HG02763 (cell line): ENCODE measurements around the gene HOXA9.

Experiments
- ATAC-seq: cut with Tn5 transposase; IDR thresholded peaks from one replicate; pipeline ENCODE4 v1.9.1; 2021; ENCODE audit warnings: mild to moderate bottlenecking, moderate library complexity; ENCODE audit not compliant: unreplicated experiment

The HOXA9 gene

DNA sequence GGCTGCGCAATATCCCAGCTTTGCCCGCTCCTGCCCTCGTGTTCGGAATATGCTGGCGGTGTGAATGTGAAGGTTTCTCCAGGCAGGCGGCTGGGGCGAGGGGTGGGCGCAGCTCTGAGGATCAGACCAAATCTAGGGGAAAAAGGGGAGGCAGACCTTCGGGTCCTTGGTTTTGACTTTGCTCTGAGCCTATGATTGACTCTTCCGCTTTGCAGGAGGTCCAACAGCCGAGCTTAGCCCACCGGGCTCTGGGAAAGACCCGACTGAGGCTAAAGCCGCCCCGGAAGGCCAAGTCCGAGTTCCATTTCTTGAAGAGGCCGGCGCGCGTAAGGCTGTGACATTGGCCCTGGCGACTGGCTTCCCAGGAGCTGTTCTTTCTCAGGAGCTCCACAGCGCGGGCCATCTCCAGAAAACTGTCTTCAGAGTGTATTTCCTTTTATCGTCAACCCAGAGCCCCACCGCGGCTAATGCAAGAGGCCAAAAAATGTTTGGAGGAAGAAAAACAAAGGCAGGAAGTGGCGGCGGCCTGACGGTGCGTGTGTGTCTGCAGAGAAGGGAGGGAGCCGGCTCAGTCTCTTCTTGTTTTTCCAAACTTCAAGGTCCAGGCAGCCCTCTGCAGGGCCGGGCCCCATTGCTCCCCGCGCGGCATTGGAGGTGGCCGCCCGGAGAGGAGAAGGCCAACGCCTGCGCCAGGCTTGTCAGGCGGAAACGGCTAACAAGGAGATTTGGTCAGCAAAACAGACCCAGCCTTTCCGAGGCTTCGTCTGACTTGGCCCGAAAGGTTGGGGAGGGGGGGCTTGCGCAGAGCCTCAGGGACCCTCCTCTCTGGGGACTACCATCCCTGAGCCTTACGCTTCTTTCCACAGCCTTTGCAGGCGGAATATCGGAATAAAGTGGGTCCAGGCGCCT lies 23.3 kb upstream of the HOXA9 start:
- no peak for ATAC-seq

DNA sequence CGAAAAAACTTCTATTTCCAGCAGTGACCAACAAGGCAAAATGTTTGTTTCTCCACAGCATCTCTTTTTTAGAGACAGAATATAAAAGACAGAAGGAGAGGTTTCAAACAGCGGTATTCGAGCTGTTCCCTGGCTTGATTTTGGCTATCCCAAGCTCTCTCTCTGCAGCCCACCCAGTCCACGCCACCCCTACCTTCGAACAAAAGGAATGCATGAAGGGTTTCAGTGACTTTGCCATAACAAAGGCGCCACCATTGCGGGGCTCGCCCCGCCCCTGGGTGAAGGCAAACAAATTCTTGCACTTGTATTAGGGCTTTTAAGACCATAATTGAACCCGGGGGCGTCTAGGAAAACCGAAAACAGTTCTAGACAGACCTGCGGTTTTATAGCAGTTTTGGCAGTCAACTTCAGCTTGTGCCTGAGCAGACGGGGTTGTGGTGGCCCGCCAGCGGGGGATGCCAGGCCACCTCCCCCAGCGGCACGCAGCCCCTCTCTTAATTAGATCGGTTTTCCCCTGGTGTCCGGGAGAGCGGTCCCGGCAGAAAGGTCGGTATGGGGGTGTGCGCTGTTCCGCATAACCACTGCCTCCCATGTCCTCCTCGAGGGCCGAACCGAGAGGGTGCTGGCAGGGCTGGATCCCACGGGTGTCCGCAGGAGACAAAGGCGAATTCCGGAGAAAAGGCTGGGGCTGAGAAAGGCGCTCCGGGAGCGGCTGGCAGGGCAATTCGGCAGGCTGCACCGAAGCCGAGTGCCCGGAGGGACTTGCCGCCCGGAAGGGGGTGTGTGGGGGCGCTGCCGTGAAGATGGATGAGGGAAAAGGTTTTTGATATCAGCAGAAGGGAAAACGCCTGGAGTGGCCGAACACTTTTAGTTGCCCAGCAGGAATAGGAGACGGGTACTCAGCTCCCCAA lies 22.4 kb upstream of the HOXA9 start:
- no peak for ATAC-seq

DNA sequence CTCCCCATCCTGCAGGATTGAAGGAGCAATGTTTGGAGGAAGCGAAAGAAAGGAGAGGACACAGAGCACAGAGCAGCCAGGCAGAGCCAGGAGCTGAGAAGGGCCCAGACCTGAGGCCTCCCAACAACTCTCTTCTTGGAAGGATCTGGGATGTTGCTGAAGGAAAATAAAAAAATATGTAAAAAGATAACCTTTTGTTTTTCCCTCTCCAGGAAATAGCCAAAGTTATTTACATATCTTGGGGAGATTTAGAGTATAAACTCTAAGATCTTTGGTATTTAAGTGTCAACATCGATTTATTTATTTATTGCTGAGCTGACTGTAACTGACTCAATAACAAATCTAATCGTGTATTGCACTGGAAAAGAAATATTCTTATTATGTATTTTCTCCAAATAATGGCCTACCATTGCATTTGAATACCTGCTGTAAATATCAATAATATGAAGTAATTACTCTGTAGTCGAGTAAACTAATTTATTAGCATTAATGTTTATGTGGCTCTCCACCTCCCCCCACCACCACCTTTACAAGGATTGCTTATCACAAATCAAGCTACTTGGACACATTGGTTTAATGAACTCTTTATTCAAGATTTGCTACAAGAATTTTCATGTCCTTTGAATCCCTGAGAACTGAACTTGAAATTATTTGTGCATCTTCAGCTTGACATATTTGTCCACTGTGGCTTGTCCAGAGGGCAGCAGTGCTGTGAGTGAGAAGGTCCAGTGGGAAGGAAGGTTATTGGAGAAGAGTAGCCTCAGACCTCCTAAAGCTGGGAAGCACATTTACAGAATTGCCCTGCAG lies 21.5 kb upstream of the HOXA9 start:
- no peak for ATAC-seq

DNA sequence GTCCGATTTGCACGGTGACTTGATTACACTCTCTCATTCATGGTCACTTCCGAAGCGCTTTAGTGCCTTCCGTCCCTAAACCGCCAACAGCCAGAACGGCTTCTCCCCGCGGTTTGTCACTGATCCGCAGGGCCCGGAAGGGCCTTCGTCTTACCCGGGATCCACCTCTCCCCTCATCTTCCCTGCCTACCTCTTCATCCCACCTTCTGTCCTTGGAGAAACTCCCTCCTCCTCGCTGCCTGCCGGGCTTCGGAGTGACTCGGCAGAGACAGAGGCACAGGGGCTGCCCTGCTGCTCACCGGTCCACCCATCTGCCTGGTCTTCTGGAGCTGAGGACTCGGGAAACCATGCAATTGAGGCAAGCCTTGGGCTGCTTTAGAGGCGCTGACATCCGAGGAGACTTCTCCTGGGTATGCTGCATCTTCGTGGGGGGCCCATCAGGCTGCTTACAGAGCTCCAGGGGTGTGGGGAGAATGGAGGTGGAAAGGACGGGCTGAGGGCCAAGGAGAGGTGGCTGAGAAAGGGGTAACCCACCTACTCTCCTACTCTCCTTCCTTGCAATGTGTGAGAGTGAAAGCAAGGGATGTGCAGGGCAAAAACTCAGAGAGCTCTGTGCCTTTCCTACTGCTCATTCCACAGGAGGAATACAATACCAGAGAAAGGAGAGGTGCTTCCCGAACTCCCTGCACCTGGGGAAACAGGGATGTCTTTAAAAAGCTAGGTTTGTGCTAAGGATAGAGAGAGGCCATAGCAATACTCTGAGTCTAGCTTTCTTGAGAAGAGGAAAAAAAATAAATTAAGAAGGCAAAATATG lies 20.7 kb upstream of the HOXA9 start:
- ATAC-seq, result no peak

DNA sequence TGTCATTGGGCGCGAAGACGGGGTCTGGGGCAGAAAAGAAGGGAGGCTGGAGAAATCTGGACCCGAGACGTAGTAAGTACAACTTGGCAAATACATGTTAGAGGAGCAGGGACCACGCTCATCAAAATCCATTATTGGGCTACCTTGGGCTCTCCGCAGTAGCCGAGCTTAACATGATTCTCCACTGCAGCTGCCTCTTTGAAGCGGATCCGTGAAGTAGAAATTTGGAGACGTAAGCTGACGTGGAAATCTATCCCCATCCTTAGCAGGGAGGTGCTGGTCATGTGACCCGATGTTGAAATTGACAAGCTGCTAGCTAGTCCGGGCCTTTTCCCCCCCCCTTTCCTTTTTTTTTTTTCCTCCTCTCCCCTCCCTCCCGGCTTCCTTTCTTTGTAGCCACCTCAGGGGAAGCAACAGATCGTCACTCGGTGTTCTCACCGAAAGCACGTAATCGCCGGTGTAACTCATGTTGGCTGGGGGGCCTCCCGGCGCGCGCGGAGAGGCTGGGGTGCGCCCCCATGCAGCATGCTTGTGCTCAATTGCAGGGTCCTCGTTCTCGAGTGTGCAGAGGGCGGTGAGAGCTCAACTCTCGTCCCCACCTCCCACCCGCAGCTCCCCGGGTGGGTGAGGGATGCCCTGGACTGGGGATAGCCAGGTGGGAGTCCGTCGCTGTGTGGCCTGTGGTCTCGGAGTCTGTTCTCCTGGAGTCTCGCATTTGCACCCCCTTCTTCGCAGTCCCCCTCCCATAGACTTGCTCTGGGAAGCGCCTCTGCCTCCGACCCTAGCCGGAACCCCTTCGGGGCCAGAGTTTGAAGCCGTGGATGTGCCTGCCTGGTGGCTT lies 19.9 kb upstream of the HOXA9 start, which contains the start of gene HOXA11:
Gene HOXA11 (minus strand): TSS at position 220 of the 841 bp plus-strand sequence. CDS start 88 bp downstream, at position 132.
- ATAC-seq, result no peak

DNA sequence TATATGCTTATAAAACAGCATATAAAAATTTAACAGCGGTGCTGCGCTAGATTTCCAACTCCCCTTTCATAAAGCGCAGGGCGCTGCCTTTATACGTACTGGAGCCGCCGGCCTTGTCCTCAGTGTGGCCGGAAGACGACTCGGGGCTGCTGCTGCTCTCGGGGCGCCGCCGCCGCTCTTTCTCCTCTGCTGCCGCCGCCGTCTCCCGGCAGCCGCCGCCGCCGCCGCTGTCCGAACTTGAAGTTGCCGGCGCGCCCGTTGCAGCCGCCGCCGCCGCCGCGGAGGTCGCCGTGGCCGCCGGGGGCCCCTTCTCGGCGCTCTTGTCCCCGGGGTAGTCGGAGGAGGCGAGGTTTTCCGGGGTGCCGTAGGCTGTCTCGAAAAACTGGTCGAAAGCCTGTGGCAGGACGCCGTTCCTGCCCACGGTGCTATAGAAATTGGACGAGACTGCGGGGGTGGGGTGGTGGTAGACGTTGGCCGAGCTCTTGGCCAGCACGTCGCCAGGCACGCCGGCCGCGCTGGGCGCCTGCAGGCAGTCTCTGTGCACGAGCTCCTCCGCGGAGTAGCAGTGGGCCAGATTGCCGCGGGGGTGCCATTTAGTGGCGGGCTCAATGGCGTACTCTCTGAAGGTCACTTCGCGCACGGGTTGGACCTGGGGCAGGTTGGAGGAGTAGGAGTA lies 19.1 kb upstream of the HOXA9 start:
- ATAC-seq, result no peak

DNA sequence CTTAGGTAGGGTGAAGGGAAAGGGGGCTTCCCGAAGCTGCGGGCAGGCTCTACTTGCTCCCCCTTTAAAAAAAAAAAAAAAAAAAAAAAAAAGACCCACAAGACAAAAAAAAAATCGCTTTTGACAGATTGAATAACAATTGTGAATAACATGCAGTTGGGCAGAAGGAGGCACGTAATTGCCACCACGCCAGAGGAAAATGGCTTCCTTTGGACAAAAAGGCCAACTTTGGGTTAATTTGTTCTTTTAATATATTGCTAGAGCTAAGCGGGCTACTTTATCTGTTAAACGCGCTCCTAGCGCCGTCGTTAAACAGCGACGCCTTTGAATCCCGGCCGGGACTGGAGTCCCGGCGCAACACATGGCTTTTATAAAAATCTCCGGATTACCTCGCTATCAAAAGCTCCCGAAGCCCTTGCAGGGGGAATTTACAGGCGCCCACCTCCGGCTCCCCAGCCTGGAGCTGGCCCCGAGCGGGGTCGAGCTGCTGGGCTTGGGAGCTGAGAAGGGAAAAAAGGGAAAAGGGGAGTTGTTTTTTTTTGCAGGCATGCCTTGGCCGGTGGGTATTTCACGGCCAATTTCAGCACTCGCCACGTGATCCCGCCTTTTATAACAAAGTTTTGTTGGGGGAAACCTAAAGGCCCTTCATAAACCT lies 18.5 kb upstream of the HOXA9 start:
- ATAC-seq, result no peak

DNA sequence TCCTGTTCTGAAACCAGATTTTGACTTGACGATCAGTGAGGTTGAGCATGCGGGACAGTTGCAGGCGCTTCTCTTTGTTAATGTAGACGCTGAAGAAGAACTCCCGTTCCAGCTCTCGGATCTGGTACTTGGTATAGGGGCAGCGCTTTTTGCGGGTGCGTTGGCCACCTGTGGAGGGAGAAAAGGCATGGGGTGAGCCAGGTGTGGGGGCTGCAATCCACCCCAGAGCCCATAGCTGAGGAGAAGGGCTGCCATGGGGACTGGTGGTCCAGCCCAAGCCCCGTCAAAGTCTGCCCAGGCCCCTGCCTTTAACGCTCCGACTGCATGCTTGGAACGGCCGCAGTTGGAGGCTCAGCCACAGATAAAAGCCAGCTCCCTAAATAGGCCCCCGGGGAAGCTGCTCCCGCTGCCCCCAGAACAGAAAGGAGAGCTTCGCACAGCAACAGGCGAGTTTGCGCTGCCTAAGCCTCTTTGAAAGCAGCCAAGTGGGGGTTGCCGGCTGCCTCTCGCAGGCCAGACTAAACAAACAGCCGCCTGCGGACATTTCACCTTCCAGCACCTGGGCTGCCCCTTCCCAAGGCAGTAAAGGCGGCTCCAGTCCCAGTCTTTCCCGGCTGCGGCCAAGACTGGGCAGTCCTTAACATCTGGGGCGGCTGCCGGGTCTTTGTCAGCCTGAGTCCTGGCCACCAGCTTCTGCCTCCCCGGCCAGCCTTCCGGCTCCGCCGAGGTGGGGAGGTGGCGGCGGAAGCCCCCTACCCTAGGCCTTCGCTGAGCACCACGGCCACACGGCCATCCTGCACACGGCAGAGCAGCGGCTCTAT lies 17.7 kb upstream of the HOXA9 start:
- ATAC-seq, result no peak

DNA sequence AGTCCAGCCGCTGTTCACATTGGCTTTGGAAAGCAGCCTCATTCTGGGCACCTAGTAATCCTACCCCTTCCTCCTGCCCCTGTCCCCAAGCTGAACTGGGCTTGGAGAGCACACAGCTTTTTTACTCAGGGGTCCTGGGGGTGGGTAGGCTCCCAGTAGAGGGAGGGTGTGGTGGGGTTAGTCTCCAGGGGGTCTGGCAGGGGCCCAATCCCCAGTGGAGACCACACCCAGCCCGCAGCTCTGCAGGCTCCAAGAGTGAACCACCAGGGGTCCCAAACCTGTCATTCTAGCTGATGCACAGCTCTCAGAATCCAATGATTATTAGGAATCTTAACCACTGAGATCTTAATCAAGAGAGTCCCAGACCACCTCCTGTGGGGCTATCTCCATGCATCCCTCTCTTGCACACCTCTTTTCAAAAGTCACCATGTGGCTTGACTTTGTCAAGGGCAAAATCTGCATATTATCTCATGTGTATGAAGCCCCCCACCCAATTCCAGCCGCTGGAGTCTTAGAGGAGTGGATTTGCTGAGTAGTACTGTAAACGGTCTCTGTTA lies 17.0 kb upstream of the HOXA9 start:
- ATAC-seq, result no peak

DNA sequence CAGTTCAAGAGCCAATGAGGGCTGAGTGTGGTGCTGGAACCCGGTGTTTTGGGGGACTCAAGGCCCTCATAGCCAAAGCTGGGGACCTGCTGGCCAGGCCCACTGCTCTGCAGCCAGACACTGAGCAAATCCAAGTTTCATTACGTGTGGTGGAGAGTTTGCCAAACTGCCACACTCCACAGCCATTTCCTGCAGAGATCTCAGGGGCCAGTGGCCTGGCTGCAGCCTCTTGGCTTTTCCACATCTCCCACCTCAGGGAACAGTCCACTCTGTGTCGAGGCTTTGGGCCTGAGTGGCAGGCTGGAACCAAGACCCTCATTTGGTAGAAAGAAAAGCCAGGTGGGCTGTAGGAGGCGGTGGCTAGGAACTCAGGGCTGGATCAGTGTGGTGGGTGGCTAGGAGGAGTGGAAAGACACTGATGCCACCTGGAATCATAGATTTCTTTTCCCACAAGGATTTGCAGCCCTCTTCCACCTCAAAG lies 16.5 kb upstream of the HOXA9 start:
- ATAC-seq, result no peak

DNA sequence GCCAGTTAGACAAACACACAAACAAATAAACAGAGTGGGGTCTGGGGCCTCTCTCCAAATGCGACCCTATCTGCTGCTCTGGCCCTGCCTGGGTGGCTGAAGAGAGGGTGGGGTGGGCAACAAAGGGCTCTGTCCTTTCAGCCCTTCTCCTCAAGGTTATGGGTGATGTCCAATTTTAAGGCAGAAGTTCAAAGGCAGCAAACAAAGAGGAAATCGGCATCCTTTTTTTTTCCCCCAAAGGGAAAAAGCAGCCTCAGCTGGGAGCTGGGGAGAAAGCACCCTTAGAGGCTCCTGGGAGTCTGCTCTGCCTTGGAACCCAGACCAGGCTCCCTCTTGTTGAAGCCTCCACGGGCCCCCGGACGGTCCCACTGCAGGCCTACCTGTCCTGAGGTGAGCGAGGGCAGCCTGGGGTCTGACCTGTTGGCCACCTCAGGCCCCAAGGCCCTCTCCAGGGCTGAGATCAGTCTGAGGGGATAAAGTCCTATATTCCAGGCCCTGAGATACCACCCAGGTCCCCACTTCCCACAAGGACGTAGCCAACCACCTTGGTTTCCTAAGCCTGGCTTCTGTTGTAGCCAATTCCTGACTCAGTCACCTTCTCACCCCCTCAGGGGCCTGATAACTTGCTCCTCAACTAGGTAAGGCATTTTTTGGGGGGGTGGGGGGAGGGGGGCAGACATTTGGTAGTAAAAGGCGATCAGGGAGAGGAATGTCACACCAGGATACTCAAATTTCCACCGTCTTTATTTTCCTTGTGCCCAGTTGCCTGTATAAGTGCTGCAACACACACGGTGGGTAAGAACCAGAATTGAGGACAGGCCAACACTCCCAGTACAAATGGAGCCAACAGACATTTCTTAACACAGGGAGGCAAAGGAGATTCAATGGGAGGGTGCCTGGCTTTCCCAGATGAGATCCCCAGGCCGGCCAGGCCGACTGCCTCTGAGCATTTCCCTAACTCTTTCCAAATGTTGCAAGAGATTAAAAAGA lies 15.4 kb upstream of the HOXA9 start:
- no peak for ATAC-seq

DNA sequence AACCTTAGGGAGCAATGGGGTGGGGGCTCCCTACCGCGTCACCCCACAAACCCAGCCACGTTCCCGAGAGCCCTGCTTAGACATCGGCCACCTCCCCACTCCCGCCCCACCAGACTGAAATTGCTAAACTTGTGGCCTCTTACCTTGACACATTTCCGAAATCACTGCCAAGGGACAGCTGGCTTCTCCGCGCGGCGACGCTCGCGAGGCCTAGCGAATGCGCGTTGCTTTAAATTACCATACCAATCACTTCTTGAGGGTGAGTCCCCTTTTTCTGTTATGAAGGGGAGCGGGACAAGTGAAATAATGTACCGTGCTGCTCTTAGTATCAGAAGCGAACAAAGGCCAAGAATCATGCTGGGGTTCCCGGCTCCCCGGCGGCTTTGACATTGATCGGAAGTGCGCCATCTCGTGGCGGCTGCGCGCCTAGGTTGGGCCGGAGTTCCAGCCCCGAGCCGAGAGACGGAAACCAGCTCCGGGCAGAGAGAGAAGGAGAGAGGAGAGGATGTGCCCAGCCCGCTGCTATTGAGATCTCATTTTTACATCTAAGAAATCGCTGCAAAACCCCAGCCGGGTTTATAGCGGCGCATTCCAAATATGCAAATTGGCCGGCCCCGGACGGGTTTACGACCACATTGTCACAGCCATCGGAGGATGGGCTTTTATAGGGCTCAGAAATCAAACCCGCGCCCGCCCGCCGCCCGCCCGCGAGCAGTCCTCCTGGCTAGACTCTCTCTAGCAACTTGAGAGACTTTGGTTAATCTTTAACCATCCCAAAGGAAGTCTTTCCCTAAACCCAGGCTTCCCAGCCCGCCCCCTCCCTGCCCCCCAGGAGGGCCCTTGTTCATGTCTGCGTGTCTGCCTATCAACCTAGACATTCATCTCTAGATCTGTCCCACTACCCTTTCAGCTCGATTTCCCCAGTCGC lies 14.4 kb upstream of the HOXA9 start:
- no peak for ATAC-seq

DNA sequence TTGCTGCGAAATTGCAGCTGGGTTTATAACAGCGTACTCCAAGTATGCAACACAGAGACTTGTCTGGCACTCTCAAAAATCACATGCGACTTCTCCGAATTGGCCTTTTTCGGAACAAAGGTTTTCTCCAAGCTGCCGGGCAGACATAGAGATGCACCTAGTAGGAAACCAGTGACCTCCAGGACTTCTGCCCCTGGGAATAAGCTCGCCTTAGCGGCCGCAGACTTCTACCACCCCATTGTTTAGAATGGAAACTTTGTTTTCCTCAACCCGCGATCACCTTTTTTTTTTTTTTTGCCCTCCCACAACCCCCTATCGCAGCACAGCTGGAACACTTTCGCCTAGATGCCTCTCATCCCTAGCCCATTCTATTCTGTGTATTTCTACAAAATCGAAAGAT lies 13.7 kb upstream of the HOXA9 start:
- ATAC-seq, result no peak

DNA sequence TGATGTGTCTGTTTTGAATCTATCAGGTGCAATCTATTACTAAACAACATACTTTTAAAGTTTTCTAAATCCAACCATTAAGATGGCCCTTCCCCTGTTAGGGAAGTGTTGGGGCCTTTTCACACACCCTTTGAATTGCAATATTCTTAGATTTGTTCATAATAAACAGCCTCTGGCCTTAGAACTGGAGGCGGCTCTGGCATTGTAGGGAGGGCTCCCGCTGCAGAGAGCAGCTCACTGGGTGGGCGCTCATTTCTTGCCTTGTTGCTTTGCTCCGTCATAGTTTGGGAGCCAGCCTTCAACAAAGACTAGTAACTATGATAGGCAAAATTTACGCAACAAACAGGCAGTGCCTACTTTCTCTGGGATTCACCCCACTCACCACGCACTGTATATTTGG lies 13.0 kb upstream of the HOXA9 start:
- ATAC-seq, result no peak
